HUES64 (cell line): ENCODE results near the gene CD163.

Experiments
- H3K27ac ChIP-seq: 2 replicates; pipeline ENCODE4 v1.7.0; 2013; ENCODE audit warnings: low read depth, low read length, inconsistent platforms
- H3K27me3 ChIP-seq: 2 replicates; pipeline ENCODE4 v1.6.1; 2013; ENCODE audit warnings: mild to moderate bottlenecking, low read length; ENCODE audit not compliant: insufficient read depth
- H3K36me3 ChIP-seq: 2 replicates; pipeline ENCODE4 v1.6.1; 2013; ENCODE audit warnings: mild to moderate bottlenecking, low read length; ENCODE audit not compliant: insufficient read depth
- H3K4me1 ChIP-seq: 2 replicates; pipeline ENCODE4 v1.6.1; 2013; ENCODE audit warnings: mild to moderate bottlenecking, low read length, moderate library complexity; ENCODE audit not compliant: insufficient read depth
- H3K4me3 ChIP-seq: 2 replicates; pipeline ENCODE4 v1.5.1; 2013; ENCODE audit warnings: mild to moderate bottlenecking, low read length, moderate library complexity
- H3K9ac ChIP-seq: 2 replicates; pipeline ENCODE4 v1.6.1; 2013; ENCODE audit warnings: mild to moderate bottlenecking, low read depth, low read length
- H3K9me3 ChIP-seq: 2 replicates; pipeline ENCODE4 v1.6.1; 2013; ENCODE audit warnings: low read depth, low read length; ENCODE audit not compliant: insufficient read depth
- WGBS: fragments of 150-250, 120-280 bp; methylation state at CpG from one replicate; pipeline ENCODE4 v1.1.7; 2013; ENCODE audit warnings: missing lambda C conversion rate; 5-methylcytosine and 5-hydroxymethylcytosine counted together

CD163 gene

GRCh38 chr12:7431993-7432685 lies 71.4 kb downstream of the CD163 start:
- Histone ChIP-seq H3K27me3 (no peaks in the 10 kb centered on the region), H3K4me1 (peaks cover 11% of the 10 kb centered on the region), H3K9ac (no peak overlapping the region), H3K27ac (no peak overlapping the region), H3K9me3 (no peaks in the 10 kb centered on the region), H3K36me3 (no peaks in the 10 kb centered on the region), H3K4me3 (no peak overlapping the region)
- WGBS = 92% methylated on average over 5 of the region's 5 CpGs
